Uterus (tissue), 2 donors: ENCODE measurements around the gene CNTLN.
"Not testable (repeated sequence)": the region's sequence is repeated elsewhere in the genome, so short reads cannot be mapped to it uniquely, and the experiment has no call there.

Source experiments
- CTCF ChIP-seq, 4 experiments: fragments of 200-600 bp in 2 of 4; fragments of 450-650 bp in 2 of 4; sonication (generic) in 2 of 4; IDR thresholded peaks; one replicate each; pipeline ENCODE4 v1.5.1; 2016 to 2019; ENCODE audit warnings: antibody characterized with exemption in 4 of 4, mild to moderate bottlenecking in 2 of 4, moderate library complexity in 1 of 4
- POLR2A ChIP-seq, 2 donors: fragments of 450-650 bp; IDR thresholded peaks; one replicate each; pipeline ENCODE4 v1.6.1; 2016; ENCODE audit warnings: antibody characterized with exemption in 2 of 2, mild to moderate bottlenecking in 1 of 2, moderate library complexity in 1 of 2

- not testable (repeated sequence) for TF ChIP-seq POLR2A, CTCF (IDR thresholded peaks at IDR 0.05)
Measured at GRCh38 chr9:17397166-17397728, 262.4 kb downstream of the CNTLN start.
